ENCODE results near the gene MAMDC2. TPM values are rescaled to one million over a fixed set of nuclear protein-coding genes. Genes with fewer than 3 reads are reported as not detected.

Gene MAMDC2
- total and polyA plus RNA-seq, 2 of the 8 experiments (the other 6 are each of a cell fraction or from before 2014, with no cell fraction given) = 6.1 to 15.4 TPM

GRCh38 chr9:70160686-70161600, 117.3 kb downstream of the MAMDC2 start:
- no peak overlapping the region for H2BK15ac ChIP-seq (ENCODE audit: low read length)
- no peak overlapping the region for H3K4me3 ChIP-seq (ENCODE audit: extremely low read depth in 1 of 4, insufficient read depth in 2 of 4, low read depth in 3 of 4, low read length in 4 of 4)
- ChIA-PET POLR2A (ENCODE audit: partially characterized antibody) (no interaction called here), CTCF (ENCODE audit: partially characterized antibody) (interaction anchor here (0.7 to 2.4 kb wide), 11 partner anchors 7 to 189 kb away, joined by 3 to 8 read pairs (median 3); no protein-coding TSS in a partner anchor)
- no peak overlapping the region for H3K23ac ChIP-seq (ENCODE audit: insufficient read length)
- no peaks in the 10 kb centered on the region for H3K36me3 ChIP-seq (ENCODE audit: control insufficient read depth in 2 of 4, insufficient read depth in 4 of 4, low read length in 3 of 4)
- no peak overlapping the region for H3K9ac ChIP-seq (replicated peaks in 1 of 4; ENCODE audit: extremely low read depth in 1 of 4, low read depth in 3 of 4, low read length in 3 of 4)
- H3K79me2 ChIP-seq (ENCODE audit: control insufficient read depth in 1 of 2, insufficient read depth in 2 of 2, low read length in 2 of 2) = no peaks in the 10 kb centered on the region
- H3K4me1 ChIP-seq (replicated peaks in 1 of 4; ENCODE audit: control insufficient read depth in 3 of 4, insufficient read depth in 4 of 4, low read length in 3 of 4) = peaks cover 0 to 3% (median 1%) of the 10 kb centered on the region in 4 experiments; a peak in 1 of 7 replicates
- H3K9me3 ChIP-seq (ENCODE audit: insufficient read depth in 2 of 2, low read depth in 1 of 2, low read length in 1 of 2) = no peaks in the 10 kb centered on the region
- no peak overlapping the region for H3K18ac ChIP-seq (ENCODE audit: extremely low read depth, low read length)
- no peak overlapping the region for H2BK120ac ChIP-seq (replicated peaks; ENCODE audit: low read depth, low read length)
- no peak for DNase-seq (ENCODE audit: low read depth in 1 of 2, low spot score in 2 of 2)
- H3K27ac ChIP-seq (ENCODE audit: low read depth, low read length) = no peak overlapping the region
- H2BK20ac ChIP-seq (ENCODE audit: low read length) = no peak overlapping the region
- no peak for FAIRE-seq
- no peak overlapping the region for H2BK5ac ChIP-seq (ENCODE audit: low read depth, low read length)
- no peak overlapping the region for H4K91ac ChIP-seq (replicated peaks; ENCODE audit: insufficient read length, low read length)
- H4K5ac ChIP-seq (ENCODE audit: insufficient read length, low read depth, low read length) = no peak overlapping the region
- no peak overlapping the region for H3K4ac ChIP-seq (replicated peaks; ENCODE audit: insufficient read length, low read depth, low read length)
- no peaks in the 10 kb centered on the region for H3K79me1 ChIP-seq (ENCODE audit: low read depth, low read length)
- H3K14ac ChIP-seq (ENCODE audit: insufficient read length) = no peak overlapping the region
- H3K4me2 ChIP-seq (ENCODE audit: insufficient read depth in 1 of 2, low read depth in 2 of 2, low read length in 2 of 2) = no peak overlapping the region
- no peak overlapping the region for H2AFZ ChIP-seq (ENCODE audit: low read length)
- H4K8ac ChIP-seq (ENCODE audit: extremely low read depth, insufficient read depth, low read length) = no peak overlapping the region
- H3K56ac ChIP-seq (replicated peaks; ENCODE audit: insufficient read length, low read depth, low read length) = no peak overlapping the region
- H4K20me1 ChIP-seq (replicated peaks in 1 of 2; ENCODE audit: control insufficient read depth in 1 of 2, insufficient read depth in 2 of 2, low read length in 2 of 2) = no peaks in the 10 kb centered on the region
- WGBS, 2 experiments (ENCODE audit: extremely low coverage in 1 of 2, insufficient coverage in 1 of 2, insufficient read length in 1 of 2, insufficient replicate concordance in 2 of 2, low coverage in 1 of 2, low lambda C conversion rate in 2 of 2, missing lambda C conversion rate in 1 of 2) = 84% methylated on average over 6 of the region's 6 CpGs; no CpG with 5 or more reads in 1 of the 2 experiments
- no peaks in the 10 kb centered on the region for H3K23me2 ChIP-seq (ENCODE audit: low read depth, low read length)
- no peaks in the 10 kb centered on the region for H3K27me3 ChIP-seq (replicated peaks in 1 of 4; ENCODE audit: control insufficient read depth in 3 of 4, extremely low read depth in 1 of 4, insufficient read depth in 3 of 4, low read length in 3 of 4)
- H2BK12ac ChIP-seq (ENCODE audit: low read depth, low read length) = no peak overlapping the region
- H2AK5ac ChIP-seq (ENCODE audit: low read depth, low read length) = no peak overlapping the region
- TF ChIP-seq BACH1 (IDR thresholded peaks at IDR 0.05; ENCODE audit: low read length) (no peak), POU5F1 (IDR thresholded peaks at IDR 0.05; ENCODE audit: low read depth, low read length) (no peak), FOSL1 (IDR thresholded peaks at IDR 0.05; ENCODE audit: insufficient read depth, low read depth, low read length) (no peak), SP2 (IDR thresholded peaks at IDR 0.05; ENCODE audit: low read length) (no peak), HDAC2 (IDR thresholded peaks at IDR 0.05; ENCODE audit: borderline replicate concordance in 1 of 2, low read depth in 2 of 2, low read length in 2 of 2) (no peak), POLR2A (IDR thresholded peaks at IDR 0.05; ENCODE audit: control extremely low read depth in 1 of 2, low read depth in 2 of 2, low read length in 2 of 2) (no peak), TAF7 (optimal IDR thresholded peaks at IDR 0.05; ENCODE audit: borderline replicate concordance, low read depth, low read length) (no peak), TAF1 (IDR thresholded peaks at IDR 0.05; ENCODE audit: low read depth, low read length) (no peak)
- TF ChIP-seq, protein P1, sequence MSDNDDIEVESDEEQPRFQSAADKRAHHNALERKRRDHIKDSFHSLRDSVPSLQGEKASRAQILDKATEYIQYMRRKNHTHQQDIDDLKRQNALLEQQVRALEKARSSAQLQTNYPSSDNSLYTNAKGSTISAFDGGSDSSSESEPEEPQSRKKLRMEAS (IDR thresholded peaks at IDR 0.05) = no peak

All from H1 (cell line).